K562 (cell line): Measurements from ENCODE around the gene SAE1. TPM values are rescaled to one million over a fixed set of nuclear protein-coding genes. Genes with fewer than 3 reads are reported as not detected.
A peak's percentile ranks its signal among the peaks of the same experiment; 100 is the strongest.

Experiments
- HMG20A ChIP-seq: fragments of 450-650 bp; formaldehyde crosslinking; conservative IDR thresholded peaks from 2 replicates; pipeline ENCODE4 v1.4.0; 2020; ENCODE audit warnings: mild to moderate bottlenecking, mixed read lengths
- KDM5B ChIP-seq: fragments of 200-600 bp; sonication (generic); IDR thresholded peaks from 2 replicates; pipeline ENCODE4 v1.6.1; 2012; ENCODE audit warnings: low read depth, mild to moderate bottlenecking, moderate library complexity, low read length, control low read depth, inconsistent platforms; ENCODE audit not compliant: insufficient replicate concordance
- LARP7 ChIP-seq: fragments of 450-650 bp; IDR thresholded peaks from 2 replicates; pipeline ENCODE4 v1.6.1; 2016
- OTX1 ChIP-seq: fragments of 450-650 bp; formaldehyde crosslinking; IDR thresholded peaks from 2 replicates; pipeline ENCODE4 v1.4.0; 2022; ENCODE audit warnings: mild to moderate bottlenecking
- PHF20 ChIP-seq: fragments of 450-650 bp; IDR thresholded peaks from 2 replicates; pipeline ENCODE4 v1.6.1; 2018; ENCODE audit not compliant: partially characterized antibody
- PRPF4 ChIP-seq: fragments of 200-400 bp; formaldehyde crosslinking; IDR thresholded peaks from one replicate; pipeline ENCODE4 v1.6.1; 2017; ENCODE audit warnings: low read length, low read depth, mild to moderate bottlenecking; ENCODE audit not compliant: insufficient read depth, poor library complexity, severe bottlenecking
- RBFOX2 ChIP-seq: fragments of 200-400 bp; formaldehyde crosslinking; IDR thresholded peaks from 2 replicates; pipeline ENCODE4 v1.6.1; 2017; ENCODE audit warnings: low read depth, mild to moderate bottlenecking, low read length, moderate library complexity
- SAFB2 ChIP-seq: fragments of 200-400 bp; formaldehyde crosslinking; IDR thresholded peaks from 2 replicates; pipeline ENCODE4 v1.6.1; 2018; ENCODE audit warnings: borderline replicate concordance, low read length, low read depth, moderate library complexity; ENCODE audit not compliant: severe bottlenecking
- ZBTB7A ChIP-seq: IDR thresholded peaks from 2 replicates; pipeline ENCODE4 v1.6.1; 2011; ENCODE audit warnings: low read depth, mild to moderate bottlenecking, low read length, moderate library complexity, borderline replicate concordance; ENCODE audit not compliant: control insufficient read depth
- ZFX ChIP-seq: sonication (generic); formaldehyde crosslinking; IDR thresholded peaks from 2 replicates; pipeline ENCODE4 v1.8.0; 2022; ENCODE audit warnings: mild to moderate bottlenecking, missing genetic modification reagents, moderate library complexity
- ZKSCAN1 ChIP-seq: fragments of 150-350 bp; IDR thresholded peaks from 2 replicates; pipeline ENCODE4 v1.6.1; 2016; ENCODE audit warnings: low read depth, low read length
- polyA plus RNA-seq, 8 experiments: library from polyadenylated mRNA; depleted of rRNA in 4 of 8; stranded (reverse) in 5 of 8; unstranded in 3 of 8; fragments of >200 nt; fragmentation: Nextera tagmentation in 2 of 8; fragmentation: Illumina TruSeq in 1 of 8; extraction: Ambion mirVana in 2 of 8; extraction: Trizol in 1 of 8; gene quantifications; 2 replicates each; pipeline versions ENCODE4 v1.2.1 to v1.2.3, GENCODE V29; 2011 to 2014; ENCODE audit warnings: inconsistent platforms in 1 of 8, missing spikeins in 1 of 8
- total RNA-seq, 7 experiments: library from RNA; depleted of rRNA in 6 of 7; stranded (reverse); fragments of >200 nt in 6 of 7; fragmentation: Illumina TruSeq in 2 of 7; extraction: Trizol in 2 of 7; gene quantifications; 2 replicates each; pipeline versions ENCODE4 v1.2.1 to v1.2.3, GENCODE V29; 2011 to 2021; ENCODE audit warnings: low replicate concordance in 1 of 7
- TF ChIP-seq, protein P1 (sequence below): fragments of 450-650 bp; IDR thresholded peaks from 2 replicates; pipeline ENCODE4 v1.6.1; 2017; ENCODE audit warnings: antibody characterized with exemption
- TF ChIP-seq, protein P2 (sequence below): sonication (generic); formaldehyde crosslinking; IDR thresholded peaks from 2 replicates; pipeline ENCODE4 v1.8.1; 2023; ENCODE audit warnings: mild to moderate bottlenecking, missing genetic modification reagents
- TF ChIP-seq, protein P3 (sequence below): fragments of 250-450 bp; sonication (Bioruptor Pico); IDR thresholded peaks from 2 replicates; pipeline ENCODE4 v1.4.0; 2020; ENCODE audit warnings: mild to moderate bottlenecking
- TF ChIP-seq, protein P4 (sequence below): sonication (generic); formaldehyde crosslinking; IDR thresholded peaks from 2 replicates; pipeline ENCODE4 v1.8.0; 2022; ENCODE audit warnings: missing genetic modification reagents, mild to moderate bottlenecking, moderate library complexity, borderline replicate concordance
- TF ChIP-seq, protein P5 (sequence below): fragments of 450-650 bp; formaldehyde crosslinking; IDR thresholded peaks from 2 replicates; pipeline ENCODE4 v1.4.0; 2022; ENCODE audit warnings: missing genetic modification characterization

The SAE1 gene
- total and polyA plus RNA-seq, 9 of the 15 experiments (the other 6 are each of a cell fraction or from before 2014, with no cell fraction given) = 82.8 to 299 (median 217) TPM

DNA sequence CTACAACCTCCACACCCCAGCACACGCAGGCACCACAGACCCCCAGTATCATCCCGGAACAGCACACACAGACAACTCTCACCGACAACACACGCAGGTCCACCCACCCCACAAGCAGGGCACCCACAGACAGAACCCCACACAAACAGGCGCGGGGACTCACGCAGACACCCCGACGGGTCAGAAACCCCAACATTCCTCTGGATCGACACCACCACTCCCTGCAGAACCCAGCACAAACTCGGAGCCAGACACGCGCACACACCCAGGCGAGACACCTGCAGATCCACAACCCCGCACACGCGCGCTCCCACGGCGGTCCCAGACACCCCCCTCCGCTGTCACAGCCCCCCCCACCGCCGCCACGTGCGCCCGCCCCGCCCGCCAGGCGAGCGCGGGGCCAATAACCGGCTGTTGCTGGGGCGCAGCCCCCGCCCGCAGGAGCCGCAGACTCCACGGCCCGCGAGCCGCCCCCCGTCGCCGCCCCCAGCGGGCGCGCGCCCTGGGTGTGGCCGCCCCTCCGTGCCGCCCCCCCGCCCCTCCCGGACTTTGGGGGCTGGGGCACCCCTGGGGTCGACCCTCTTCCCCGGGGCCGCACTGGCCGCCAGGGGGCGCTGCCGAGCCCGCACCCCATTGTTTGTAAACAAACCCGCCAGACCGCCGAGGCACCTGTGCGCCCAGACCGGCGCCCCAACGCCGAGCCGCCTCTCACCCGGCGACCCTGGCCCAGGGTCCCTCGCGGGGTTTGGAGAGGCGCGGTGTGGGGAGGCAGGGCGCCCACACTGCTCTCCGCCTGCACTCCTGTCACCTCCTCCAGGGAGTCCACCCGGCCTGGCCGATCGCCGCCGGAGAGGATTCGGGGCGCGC, 99.7 kb downstream of the SAE1 start (continued):
- TF ChIP-seq, protein P1, sequence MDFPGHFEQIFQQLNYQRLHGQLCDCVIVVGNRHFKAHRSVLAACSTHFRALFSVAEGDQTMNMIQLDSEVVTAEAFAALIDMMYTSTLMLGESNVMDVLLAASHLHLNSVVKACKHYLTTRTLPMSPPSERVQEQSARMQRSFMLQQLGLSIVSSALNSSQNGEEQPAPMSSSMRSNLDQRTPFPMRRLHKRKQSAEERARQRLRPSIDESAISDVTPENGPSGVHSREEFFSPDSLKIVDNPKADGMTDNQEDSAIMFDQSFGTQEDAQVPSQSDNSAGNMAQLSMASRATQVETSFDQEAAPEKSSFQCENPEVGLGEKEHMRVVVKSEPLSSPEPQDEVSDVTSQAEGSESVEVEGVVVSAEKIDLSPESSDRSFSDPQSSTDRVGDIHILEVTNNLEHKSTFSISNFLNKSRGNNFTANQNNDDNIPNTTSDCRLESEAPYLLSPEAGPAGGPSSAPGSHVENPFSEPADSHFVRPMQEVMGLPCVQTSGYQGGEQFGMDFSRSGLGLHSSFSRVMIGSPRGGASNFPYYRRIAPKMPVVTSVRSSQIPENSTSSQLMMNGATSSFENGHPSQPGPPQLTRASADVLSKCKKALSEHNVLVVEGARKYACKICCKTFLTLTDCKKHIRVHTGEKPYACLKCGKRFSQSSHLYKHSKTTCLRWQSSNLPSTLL = peak; percentile 67; the same call in 1 of the 2 replicates
- TF ChIP-seq ZKSCAN1 (no peak), HMG20A (CRISPR knock-in tag) (no peak), RBFOX2 (peak; percentile 84), ZFX (CRISPR knock-in tag) (peak; percentile 3; the same call in 1 of the 2 replicates), SAFB2 (no peak), OTX1 (0 out of 2 replicates have a peak, but pooled peaks have one; percentile 75), ZBTB7A (peak; percentile 100), PRPF4 (peak; percentile 37), LARP7 (peak; percentile 96), KDM5B (peak; percentile 69), PHF20 (peak; percentile 47)
- TF ChIP-seq, protein P2, sequence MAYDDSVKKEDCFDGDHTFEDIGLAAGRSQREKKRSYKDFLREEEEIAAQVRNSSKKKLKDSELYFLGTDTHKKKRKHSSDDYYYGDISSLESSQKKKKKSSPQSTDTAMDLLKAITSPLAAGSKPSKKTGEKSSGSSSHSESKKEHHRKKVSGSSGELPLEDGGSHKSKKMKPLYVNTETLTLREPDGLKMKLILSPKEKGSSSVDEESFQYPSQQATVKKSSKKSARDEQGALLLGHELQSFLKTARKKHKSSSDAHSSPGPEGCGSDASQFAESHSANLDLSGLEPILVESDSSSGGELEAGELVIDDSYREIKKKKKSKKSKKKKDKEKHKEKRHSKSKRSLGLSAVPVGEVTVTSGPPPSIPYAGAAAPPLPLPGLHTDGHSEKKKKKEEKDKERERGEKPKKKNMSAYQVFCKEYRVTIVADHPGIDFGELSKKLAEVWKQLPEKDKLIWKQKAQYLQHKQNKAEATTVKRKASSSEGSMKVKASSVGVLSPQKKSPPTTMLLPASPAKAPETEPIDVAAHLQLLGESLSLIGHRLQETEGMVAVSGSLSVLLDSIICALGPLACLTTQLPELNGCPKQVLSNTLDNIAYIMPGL (CRISPR knock-in tag) = peak; percentile 29
- TF ChIP-seq, protein P3, sequence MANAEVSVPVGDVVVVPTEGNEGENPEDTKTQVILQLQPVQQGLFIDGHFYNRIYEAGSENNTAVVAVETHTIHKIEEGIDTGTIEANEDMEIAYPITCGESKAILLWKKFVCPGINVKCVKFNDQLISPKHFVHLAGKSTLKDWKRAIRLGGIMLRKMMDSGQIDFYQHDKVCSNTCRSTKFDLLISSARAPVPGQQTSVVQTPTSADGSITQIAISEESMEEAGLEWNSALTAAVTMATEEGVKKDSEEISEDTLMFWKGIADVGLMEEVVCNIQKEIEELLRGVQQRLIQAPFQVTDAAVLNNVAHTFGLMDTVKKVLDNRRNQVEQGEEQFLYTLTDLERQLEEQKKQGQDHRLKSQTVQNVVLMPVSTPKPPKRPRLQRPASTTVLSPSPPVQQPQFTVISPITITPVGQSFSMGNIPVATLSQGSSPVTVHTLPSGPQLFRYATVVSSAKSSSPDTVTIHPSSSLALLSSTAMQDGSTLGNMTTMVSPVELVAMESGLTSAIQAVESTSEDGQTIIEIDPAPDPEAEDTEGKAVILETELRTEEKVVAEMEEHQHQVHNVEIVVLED = 0 out of 2 replicates have a peak, but pooled peaks have one; percentile 37
- TF ChIP-seq, protein P4, sequence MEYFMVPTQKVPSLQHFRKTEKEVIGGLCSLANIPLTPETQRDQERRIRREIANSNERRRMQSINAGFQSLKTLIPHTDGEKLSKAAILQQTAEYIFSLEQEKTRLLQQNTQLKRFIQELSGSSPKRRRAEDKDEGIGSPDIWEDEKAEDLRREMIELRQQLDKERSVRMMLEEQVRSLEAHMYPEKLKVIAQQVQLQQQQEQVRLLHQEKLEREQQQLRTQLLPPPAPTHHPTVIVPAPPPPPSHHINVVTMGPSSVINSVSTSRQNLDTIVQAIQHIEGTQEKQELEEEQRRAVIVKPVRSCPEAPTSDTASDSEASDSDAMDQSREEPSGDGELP (CRISPR knock-in tag) = peak; percentile 49; the same call in 1 of the 2 replicates
- TF ChIP-seq, protein P5, sequence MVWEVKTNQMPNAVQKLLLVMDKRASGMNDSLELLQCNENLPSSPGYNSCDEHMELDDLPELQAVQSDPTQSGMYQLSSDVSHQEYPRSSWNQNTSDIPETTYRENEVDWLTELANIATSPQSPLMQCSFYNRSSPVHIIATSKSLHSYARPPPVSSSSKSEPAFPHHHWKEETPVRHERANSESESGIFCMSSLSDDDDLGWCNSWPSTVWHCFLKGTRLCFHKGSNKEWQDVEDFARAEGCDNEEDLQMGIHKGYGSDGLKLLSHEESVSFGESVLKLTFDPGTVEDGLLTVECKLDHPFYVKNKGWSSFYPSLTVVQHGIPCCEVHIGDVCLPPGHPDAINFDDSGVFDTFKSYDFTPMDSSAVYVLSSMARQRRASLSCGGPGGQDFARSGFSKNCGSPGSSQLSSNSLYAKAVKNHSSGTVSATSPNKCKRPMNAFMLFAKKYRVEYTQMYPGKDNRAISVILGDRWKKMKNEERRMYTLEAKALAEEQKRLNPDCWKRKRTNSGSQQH (CRISPR knock-in tag) = 0 out of 2 replicates have a peak, but pooled peaks have one; percentile 73
